Muscle layer of colon (tissue), 2 donors: ENCODE measurements around the gene QRFP.

ENCODE experiments used
- H3K27ac ChIP-seq: one replicate; pipeline ENCODE4 v1.7.0; 2013; ENCODE audit warnings: low read depth, mild to moderate bottlenecking, low read length, moderate library complexity
- H3K27me3 ChIP-seq, 2 donors: one replicate each; pipeline ENCODE4 v1.7.0; 2013; ENCODE audit warnings: low read length in 2 of 2, mild to moderate bottlenecking in 2 of 2; ENCODE audit not compliant: insufficient read depth in 2 of 2, control insufficient read depth in 1 of 2
- H3K36me3 ChIP-seq: one replicate; pipeline ENCODE4 v1.7.0; 2013; ENCODE audit warnings: mild to moderate bottlenecking, low read length; ENCODE audit not compliant: insufficient read depth
- H3K4me1 ChIP-seq: one replicate; pipeline ENCODE4 v1.7.0; 2013; ENCODE audit warnings: mild to moderate bottlenecking, low read length; ENCODE audit not compliant: insufficient read depth
- H3K4me3 ChIP-seq, 2 donors: one replicate each; pipeline ENCODE4 v1.7.0; 2013; ENCODE audit warnings: low read length in 2 of 2, low read depth in 1 of 2, mild to moderate bottlenecking in 1 of 2, moderate library complexity in 1 of 2
- H3K9ac ChIP-seq: one replicate; pipeline ENCODE4 v1.7.0; 2013; ENCODE audit warnings: low read length
- H3K9me3 ChIP-seq: one replicate; pipeline ENCODE4 v1.7.0; 2013; ENCODE audit warnings: mild to moderate bottlenecking, low read length
- donor health status: abdominal sarcoma.
- donor health status: Adenocarcinoma of cecum.

QRFP gene

GRCh38 chr9:130870491-130871381, 25.9 kb downstream of the QRFP start:
- Histone ChIP-seq H3K36me3 (peaks cover 62% of the 10 kb centered on the region), H3K9ac (peak overlapping the region; percentile 8), H3K4me3 (no peak overlapping the region), H3K27me3 (no peaks in the 10 kb centered on the region), H3K27ac (peak overlapping the region; percentile 7), H3K9me3 (no peaks in the 10 kb centered on the region), H3K4me1 (peaks cover 68% of the 10 kb centered on the region)

- H3K27me3 ChIP-seq = no peaks in the 10 kb centered on the region
- H3K4me1 ChIP-seq = peaks cover 76% of the 10 kb centered on the region
- no peak overlapping the region for H3K9ac ChIP-seq
- no peaks in the 10 kb centered on the region for H3K9me3 ChIP-seq
- no peak overlapping the region for H3K4me3 ChIP-seq
- no peak overlapping the region for H3K27ac ChIP-seq
- H3K36me3 ChIP-seq = peaks cover 55% of the 10 kb centered on the region
Observed at GRCh38 chr9:130869250-130869649, 27.4 kb downstream of the QRFP start.

- no peak overlapping the region for H3K27ac ChIP-seq
- no peaks in the 10 kb centered on the region for H3K27me3 ChIP-seq
- no peak overlapping the region for H3K4me3 ChIP-seq
- H3K36me3 ChIP-seq = peaks cover 48% of the 10 kb centered on the region
- H3K9me3 ChIP-seq = no peaks in the 10 kb centered on the region
- no peak overlapping the region for H3K9ac ChIP-seq
- H3K4me1 ChIP-seq = peaks cover 75% of the 10 kb centered on the region
Observed at GRCh38 chr9:130868230-130868629, 28.4 kb downstream of the QRFP start.

GRCh38 chr9:130867556-130867955, 29.1 kb downstream of the QRFP start:
- H3K36me3 ChIP-seq = peaks cover 48% of the 10 kb centered on the region
- no peaks in the 10 kb centered on the region for H3K27me3 ChIP-seq
- no peak overlapping the region for H3K9ac ChIP-seq
- H3K9me3 ChIP-seq = no peaks in the 10 kb centered on the region
- peaks cover 75% of the 10 kb centered on the region for H3K4me1 ChIP-seq
- no peak overlapping the region for H3K27ac ChIP-seq
- no peak overlapping the region for H3K4me3 ChIP-seq

DNA sequence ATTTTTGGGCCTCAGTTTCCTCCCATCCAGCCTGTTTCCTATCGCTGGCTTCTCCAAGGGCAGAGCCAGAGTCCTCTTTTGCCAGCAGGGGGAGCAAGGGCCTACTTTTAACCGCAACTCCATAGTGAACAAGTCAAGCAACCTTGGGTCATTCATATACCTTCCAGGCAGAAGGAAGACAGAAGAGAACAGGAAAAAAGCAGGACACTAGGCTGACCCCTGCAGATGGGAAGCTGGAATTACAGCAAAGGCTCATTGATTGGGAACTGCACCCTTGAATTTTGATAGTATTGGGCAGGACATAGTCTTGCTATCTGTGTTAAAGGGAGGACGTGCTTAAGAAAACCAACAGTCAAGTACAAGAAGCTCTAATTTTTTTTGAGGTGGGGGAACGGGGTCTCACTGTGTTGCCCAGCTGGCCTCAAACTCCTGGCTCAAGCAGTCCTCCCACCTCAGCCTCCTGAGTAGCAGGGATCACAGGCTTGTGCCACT, 30.1 kb downstream of the QRFP start:
- H3K4me3 ChIP-seq = no peak overlapping the region
- no peaks in the 10 kb centered on the region for H3K9me3 ChIP-seq
- H3K27ac ChIP-seq = peak overlapping the region; percentile 38
- peaks cover 41% of the 10 kb centered on the region for H3K36me3 ChIP-seq
- peaks cover 76% of the 10 kb centered on the region for H3K4me1 ChIP-seq
- H3K9ac ChIP-seq = no peak overlapping the region
- H3K27me3 ChIP-seq = no peaks in the 10 kb centered on the region

- H3K27me3 ChIP-seq = no peaks in the 10 kb centered on the region
- peaks cover 76% of the 10 kb centered on the region for H3K4me1 ChIP-seq
- no peak overlapping the region for H3K4me3 ChIP-seq
- H3K36me3 ChIP-seq = peaks cover 37% of the 10 kb centered on the region
- H3K9me3 ChIP-seq = no peaks in the 10 kb centered on the region
- H3K27ac ChIP-seq = peak overlapping the region; percentile 38
- no peak overlapping the region for H3K9ac ChIP-seq
Observed at GRCh38 chr9:130865921-130866320, 30.7 kb downstream of the QRFP start.

DNA sequence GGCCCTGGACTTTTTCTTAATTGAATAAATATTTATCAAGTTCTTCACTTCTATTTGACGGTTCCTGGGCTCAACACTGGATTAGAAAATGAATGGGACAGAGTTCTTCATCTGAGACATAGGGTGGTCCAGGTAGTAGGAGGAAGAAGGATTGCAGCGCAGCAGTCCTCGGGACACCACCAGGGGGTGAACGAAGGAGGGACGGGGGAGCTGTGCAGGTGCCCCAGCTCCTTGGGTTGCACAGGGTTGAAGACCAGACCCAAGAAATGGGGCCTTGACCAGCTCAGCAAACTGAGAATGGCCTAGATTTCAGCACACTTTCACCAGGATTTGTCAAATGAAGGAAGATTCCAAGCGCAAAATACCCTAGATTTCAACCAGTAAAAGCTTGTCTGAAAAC, 32.1 kb downstream of the QRFP start:
- Histone ChIP-seq H3K4me1 (peaks cover 75% of the 10 kb centered on the region), H3K27me3 (no peaks in the 10 kb centered on the region), H3K27ac (no peak overlapping the region), H3K36me3 (peaks cover 32% of the 10 kb centered on the region), H3K9ac (no peak overlapping the region), H3K9me3 (no peaks in the 10 kb centered on the region), H3K4me3 (no peak overlapping the region)

GRCh38 chr9:130862747-130863146, 33.9 kb downstream of the QRFP start:
- Histone ChIP-seq H3K27ac (peak overlapping the region; percentile 50), H3K4me1 (peaks cover 85% of the 10 kb centered on the region), H3K9ac (peak overlapping the region; percentile 39)

DNA sequence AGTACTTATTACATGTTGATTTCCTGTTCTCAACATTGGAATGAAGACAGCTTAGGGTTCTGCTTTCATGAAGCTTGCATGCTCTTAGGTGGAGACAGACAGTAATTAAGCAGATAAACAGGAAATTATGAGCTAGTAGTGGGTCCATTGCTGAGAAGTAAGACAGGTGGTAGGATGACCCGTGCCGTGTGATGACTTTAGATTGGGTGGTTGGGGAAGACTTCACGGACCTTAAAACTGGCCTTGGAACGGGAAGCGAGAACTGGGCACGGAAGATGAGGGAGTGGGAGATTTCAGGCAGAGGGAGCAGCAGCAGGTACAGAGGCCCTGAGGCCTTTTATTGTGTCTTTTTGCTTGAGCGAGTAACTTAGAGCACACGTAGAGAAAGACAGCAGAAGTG, 34.4 kb downstream of the QRFP start:
- peaks cover 37% of the 10 kb centered on the region for H3K36me3 ChIP-seq

More at GRCh38 chr9:130862747-130863146, 33.9 kb downstream of the QRFP start:
- peaks cover 31% of the 10 kb centered on the region for H3K36me3 ChIP-seq
- H3K4me3 ChIP-seq = peak overlapping the region in 1 of 2 donors; percentile 28
- H3K27me3 ChIP-seq = no peaks in the 10 kb centered on the region
- no peaks in the 10 kb centered on the region for H3K9me3 ChIP-seq

GRCh38 chr9:130861372-130862180, 35.0 kb downstream of the QRFP start:
- Histone ChIP-seq H3K4me1 (peaks cover 85% of the 10 kb centered on the region), H3K9me3 (no peaks in the 10 kb centered on the region), H3K36me3 (peaks cover 43% of the 10 kb centered on the region), H3K9ac (peak overlapping the region; percentile 31), H3K27me3 (no peaks in the 10 kb centered on the region), H3K4me3 (peak overlapping the region in 1 of 2 donors; percentile 6), H3K27ac (peak overlapping the region; percentile 50)

More for the DNA sequence above, 34.4 kb downstream of the QRFP start:
- H3K4me1 ChIP-seq = peaks cover 85% of the 10 kb centered on the region
- peak overlapping the region; percentile 50 for H3K27ac ChIP-seq
- no peaks in the 10 kb centered on the region for H3K9me3 ChIP-seq
- no peaks in the 10 kb centered on the region for H3K27me3 ChIP-seq
- no peak overlapping the region for H3K4me3 ChIP-seq
- H3K9ac ChIP-seq = peak overlapping the region; percentile 39
